ENCODE measurements around the gene PACS2.

GRCh38 chr14:105329411-105330150 lies 15.0 kb downstream of the PACS2 start:
- TF ChIP-seq, protein P1, sequence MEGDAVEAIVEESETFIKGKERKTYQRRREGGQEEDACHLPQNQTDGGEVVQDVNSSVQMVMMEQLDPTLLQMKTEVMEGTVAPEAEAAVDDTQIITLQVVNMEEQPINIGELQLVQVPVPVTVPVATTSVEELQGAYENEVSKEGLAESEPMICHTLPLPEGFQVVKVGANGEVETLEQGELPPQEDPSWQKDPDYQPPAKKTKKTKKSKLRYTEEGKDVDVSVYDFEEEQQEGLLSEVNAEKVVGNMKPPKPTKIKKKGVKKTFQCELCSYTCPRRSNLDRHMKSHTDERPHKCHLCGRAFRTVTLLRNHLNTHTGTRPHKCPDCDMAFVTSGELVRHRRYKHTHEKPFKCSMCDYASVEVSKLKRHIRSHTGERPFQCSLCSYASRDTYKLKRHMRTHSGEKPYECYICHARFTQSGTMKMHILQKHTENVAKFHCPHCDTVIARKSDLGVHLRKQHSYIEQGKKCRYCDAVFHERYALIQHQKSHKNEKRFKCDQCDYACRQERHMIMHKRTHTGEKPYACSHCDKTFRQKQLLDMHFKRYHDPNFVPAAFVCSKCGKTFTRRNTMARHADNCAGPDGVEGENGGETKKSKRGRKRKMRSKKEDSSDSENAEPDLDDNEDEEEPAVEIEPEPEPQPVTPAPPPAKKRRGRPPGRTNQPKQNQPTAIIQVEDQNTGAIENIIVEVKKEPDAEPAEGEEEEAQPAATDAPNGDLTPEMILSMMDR (conservative IDR thresholded peaks at IDR 0.05 in 1 of 2, IDR thresholded peaks at IDR 0.05 in 1 of 2; ENCODE audit: extremely low read depth in 1 of 2, insufficient read depth in 1 of 2, low read depth in 1 of 2, low read length in 2 of 2) = no peak
- TF ChIP-seq EZH2 (IDR thresholded peaks at IDR 0.05; ENCODE audit: borderline replicate concordance, low read length) = no peak
